ENCODE measurements around the gene SNED1. TPM values are rescaled to one million over a fixed set of nuclear protein-coding genes. Genes with fewer than 3 reads are reported as not detected.

Gene SNED1
- total and polyA plus RNA-seq, 9 of the 15 experiments (the other 6 are each of a cell fraction or from before 2014, with no cell fraction given): 0.03 to 0.07 (median 0.05) TPM; not detected in 5

- ChIA-PET POLR2A (interaction anchor here (0.5 kb wide), 1 partner anchor 22 kb away, joined by 3 read pairs; the partner anchor contains the start of gene SNED1), CTCF (ENCODE audit: low intra/inter-chr PET ratio) (no interaction called here)
- Histone ChIP-seq H3K79me2 (ENCODE audit: control insufficient read depth, insufficient read depth, low read length) (no peaks in the 10 kb centered on the region), H3K4me1 (replicated peaks in 1 of 2; ENCODE audit: control insufficient read depth in 2 of 2, insufficient read depth in 2 of 2, low read length in 2 of 2) (no peaks in the 10 kb centered on the region), H3K27ac (ENCODE audit: extremely low read depth, low read depth, low read length) (no peak overlapping the region), H3K9ac (ENCODE audit: insufficient read depth in 1 of 2, low read depth in 2 of 2, low read length in 2 of 2) (no peak overlapping the region), H4K20me1 (replicated peaks; ENCODE audit: control insufficient read depth, insufficient read depth, low read length) (no peaks in the 10 kb centered on the region), H3K9me1 (ENCODE audit: control insufficient read depth, insufficient read depth, low read length) (no peaks in the 10 kb centered on the region), H3K4me3 (no peak overlapping the region), H2AFZ (ENCODE audit: low read depth, low read length) (no peak overlapping the region), H3K9me3 (replicated peaks; ENCODE audit: control insufficient read depth, insufficient read depth, low read depth, low read length) (no peaks in the 10 kb centered on the region; the same call in 1 of the 2 replicates), H3K27me3 (ENCODE audit: control insufficient read depth in 2 of 2, insufficient read depth in 2 of 2, low read length in 2 of 2) (peaks cover 0 to 18% of the 10 kb centered on the region in 2 experiments; a peak in 2 of 5 replicates), H3K36me3 (ENCODE audit: control insufficient read depth, insufficient read depth, low read length) (no peaks in the 10 kb centered on the region), H3K4me2 (ENCODE audit: insufficient read depth, low read length) (no peak overlapping the region)
- ATAC-seq (no peak), FAIRE-seq (no peak), DNase-seq (ENCODE audit: extremely low read depth in 1 of 4, low spot score in 3 of 4) (no peak)
- in situ Hi-C loops (cut with MboI): no loop called here
- intact Hi-C loops (cut with micrococcal nuclease): no loop called here
- 4% methylated on average over 8 of the region's 8 CpGs for WGBS (ENCODE audit: insufficient coverage, low coverage, missing lambda C conversion rate)
- no TSS peak for BruUV-seq (replicated peaks)
- no peak for TF ChIP-seq E2F6 (IDR thresholded peaks at IDR 0.05; ENCODE audit: borderline replicate concordance in 1 of 2, extremely low read depth in 1 of 2, insufficient read depth in 1 of 2, insufficient read length in 1 of 2, low read depth in 1 of 2, low read length in 1 of 2, poor library complexity in 1 of 2, severe bottlenecking in 1 of 2)
- TF ChIP-seq SMAD1 (IDR thresholded peaks at IDR 0.05; ENCODE audit: low read depth, low read length, partially characterized antibody): no peak
- no peak for TF ChIP-seq MXI1 (IDR thresholded peaks at IDR 0.05; ENCODE audit: low read depth, low read length)
- TF ChIP-seq C11orf30 (IDR thresholded peaks at IDR 0.05; ENCODE audit: low read depth): no peak
- TF ChIP-seq SAFB2 (IDR thresholded peaks at IDR 0.05; ENCODE audit: borderline replicate concordance, low read depth, low read length, severe bottlenecking): no peak
- TF ChIP-seq IFI16 (CRISPR knock-in tag; IDR thresholded peaks at IDR 0.05): no peak
- no peak for TF ChIP-seq AFF1 (IDR thresholded peaks at IDR 0.05; ENCODE audit: low read depth in 1 of 2, partially characterized antibody in 2 of 2)
- TF ChIP-seq TRIM24 (IDR thresholded peaks at IDR 0.05): no peak
- TF ChIP-seq ZNF316 (IDR thresholded peaks at IDR 0.05): no peak
- TF ChIP-seq DIDO1 (tag; IDR thresholded peaks at IDR 0.05; ENCODE audit: low read depth): no peak
- TF ChIP-seq TAL1 (IDR thresholded peaks at IDR 0.05): no peak
- TF ChIP-seq E2F3 (CRISPR knock-in tag; IDR thresholded peaks at IDR 0.05): no peak
- TF ChIP-seq SNRNP70 (optimal IDR thresholded peaks at IDR 0.05; ENCODE audit: low read depth, low read length): no peak
- TF ChIP-seq NR4A1 (CRISPR knock-in tag; IDR thresholded peaks at IDR 0.05): no peak
- TF ChIP-seq NR4A1 (tag; IDR thresholded peaks at IDR 0.05): no peak
- no peak for TF ChIP-seq ZBTB34 (CRISPR knock-in tag; IDR thresholded peaks at IDR 0.05)
- no peak for TF ChIP-seq ZFX (CRISPR knock-in tag; IDR thresholded peaks at IDR 0.05)
Observed at GRCh38 chr2:241020629-241021190, 22.3 kb downstream of the SNED1 start.
